CD4-positive, alpha-beta memory T cell (primary cell): Measurements from ENCODE around the gene DISP2. TPM values are rescaled to one million over a fixed set of nuclear protein-coding genes. Genes with fewer than 3 reads are reported as not detected.
A peak's percentile ranks its signal among the peaks of the same experiment; 100 is the strongest.

Experiments
- CTCF ChIA-PET: fragments of 350-600 bp; sonication (Branson Sonifier 250); formaldehyde crosslinking; loops from one replicate; lab custom pipeline; 2021; ENCODE audit warnings: inconsistent platforms; ENCODE audit not compliant: partially characterized antibody; lab: Charles Lee
- POLR2A ChIA-PET: fragments of 350-600 bp; sonication (Branson Sonifier 250); formaldehyde crosslinking; loops from one replicate; lab custom pipeline; 2021; ENCODE audit not compliant: partially characterized antibody; lab: Charles Lee
- DNase-seq, 5 donors: peaks; one replicate each; pipeline versions ENCODE4 v3.0.0 to v3.0.0-alpha.2; 2020 to 2022; ENCODE audit warnings: mixed read lengths in 1 of 5
- H3K27ac ChIP-seq: one replicate; pipeline ENCODE4 v1.7.0; 2013; ENCODE audit warnings: low read depth, low read length
- H3K27me3 ChIP-seq: 2 replicates; pipeline ENCODE4 v1.7.0; 2013; ENCODE audit warnings: mild to moderate bottlenecking, low read length, moderate library complexity; ENCODE audit not compliant: insufficient read depth
- H3K36me3 ChIP-seq: 2 replicates; pipeline ENCODE4 v1.7.0; 2013; ENCODE audit warnings: mild to moderate bottlenecking, low read length, moderate library complexity; ENCODE audit not compliant: insufficient read depth
- H3K4me1 ChIP-seq: 2 replicates; pipeline ENCODE4 v1.7.0; 2013; ENCODE audit warnings: mild to moderate bottlenecking, low read length, moderate library complexity; ENCODE audit not compliant: insufficient read depth
- H3K4me3 ChIP-seq, 2 donors: one replicate each; pipeline ENCODE4 v1.7.0; 2013; ENCODE audit warnings: low read length in 2 of 2, mild to moderate bottlenecking in 1 of 2
- H3K9me3 ChIP-seq, 2 donors: one replicate each; pipeline ENCODE4 v1.7.0; 2013; ENCODE audit warnings: low read length in 2 of 2, control low read depth in 1 of 2; ENCODE audit not compliant: control insufficient read depth in 1 of 2
- H3K27ac Mint-ChIP-seq, 7 donors: one replicate each; pipeline ENCODE4 v1.8.0; 2020 to 2021; ENCODE audit warnings: mixed read lengths in 7 of 7, mild to moderate bottlenecking in 6 of 7, inconsistent platforms in 3 of 7, moderate library complexity in 3 of 7
- H3K27me3 Mint-ChIP-seq, 2 donors: one replicate each; pipeline ENCODE4 v1.8.0; 2020 to 2021; ENCODE audit warnings: mixed read lengths in 2 of 2
- H3K36me3 Mint-ChIP-seq, 2 donors: one replicate each; pipeline ENCODE4 v1.8.0; 2020 to 2021; ENCODE audit warnings: mixed read lengths in 2 of 2, inconsistent platforms in 1 of 2, mild to moderate bottlenecking in 1 of 2
- H3K4me1 Mint-ChIP-seq, 4 donors: one replicate each; pipeline ENCODE4 v1.8.0; 2020 to 2021; ENCODE audit warnings: mixed read lengths in 4 of 4, mild to moderate bottlenecking in 1 of 4
- H3K4me3 Mint-ChIP-seq, 8 donors: one replicate each; pipeline ENCODE4 v1.8.0; 2020 to 2021; ENCODE audit warnings: mixed read lengths in 8 of 8, mild to moderate bottlenecking in 7 of 8, moderate library complexity in 6 of 8, inconsistent platforms in 3 of 8
- H3K9me3 Mint-ChIP-seq, 8 donors: one replicate each; pipeline ENCODE4 v1.8.0; 2020 to 2021; ENCODE audit warnings: mixed read lengths in 8 of 8, mild to moderate bottlenecking in 5 of 8, inconsistent platforms in 3 of 8, moderate library complexity in 1 of 8
- intact Hi-C: fragments of 100-400 bp; cut with micrococcal nuclease; formaldehyde crosslinking; loops from one replicate; pipeline ENCODE4 v1.15.1; 2023
- polyA plus RNA-seq, 2 donors: library from polyadenylated mRNA; unstranded; fragments of 300-500 nt; fragmentation: Illumina TruSeq; gene quantifications; one replicate each; pipeline ENCODE4 v1.2.3, GENCODE V29; 2021
- total RNA-seq, 2 experiments: library from RNA; stranded (reverse); gene quantifications; one replicate each; pipeline ENCODE4 v1.2.3, GENCODE V29; 2021

The DISP2 gene
- total and polyA plus RNA-seq, 4 experiments from 2014 or later, result 0.03 to 0.23 (median 0.05) TPM; not detected in 1

GRCh38 chr15:40336744-40337122 lies 21.3 kb upstream of the DISP2 start:
- H3K4me1 Mint-ChIP-seq, result peaks cover 7 to 16% (median 9%) of the 10 kb centered on the region in 4 donors
- no peak overlapping the region for H3K4me3 ChIP-seq
- no peaks in the 10 kb centered on the region for H3K9me3 ChIP-seq
- no peaks in the 10 kb centered on the region for H3K36me3 Mint-ChIP-seq
- no peak for DNase-seq
- peaks cover 15% of the 10 kb centered on the region for H3K4me1 ChIP-seq
- no peaks in the 10 kb centered on the region for H3K9me3 Mint-ChIP-seq
- no peak overlapping the region for H3K27ac ChIP-seq
- POLR2A ChIA-PET, result interaction anchor here (0.9 to 4.2 kb wide), 3 partner anchors 17 to 36 kb away, joined by 3 to 32 read pairs (median 4); partner anchors contain the start of gene PLCB2
- H3K4me3 Mint-ChIP-seq, result no peak overlapping the region
- CTCF ChIA-PET, result interaction anchor here (1.4 to 21.4 kb wide), 18 partner anchors 8 to 293 kb away, joined by 3 to 634 read pairs (median 10); partner anchors contain the start of genes ANKRD63, INAFM2 and PLCB2
- intact Hi-C loops, result loop anchor here (5.0 kb wide), 1 partner anchor 119 kb away; no protein-coding TSS in a partner anchor
- no peaks in the 10 kb centered on the region for H3K36me3 ChIP-seq
- peaks cover 0 to 2% of the 10 kb centered on the region in 2 donors for H3K27me3 Mint-ChIP-seq
- peak overlapping the region in 1 of 7 donors; percentile 47 for H3K27ac Mint-ChIP-seq
- no peaks in the 10 kb centered on the region for H3K27me3 ChIP-seq

- Histone ChIP-seq H3K4me1 (peaks cover 15% of the 10 kb centered on the region), H3K27ac (no peak overlapping the region), H3K4me3 (no peak overlapping the region), H3K9me3 (no peaks in the 10 kb centered on the region), H3K36me3 (no peaks in the 10 kb centered on the region), H3K27me3 (no peaks in the 10 kb centered on the region)
- ChIA-PET POLR2A (interaction anchor here (0.7 to 4.2 kb wide), 8 partner anchors 13 to 84 kb away, joined by 3 to 32 read pairs (median 4); partner anchors contain the start of genes INAFM2 and PLCB2), CTCF (interaction anchor here (0.6 to 21.4 kb wide), 31 partner anchors 9 to 549 kb away, joined by 3 to 634 read pairs (median 6); partner anchors contain the start of genes ANKRD63, BAHD1, INAFM2 and KNSTRN)
- H3K36me3 Mint-ChIP-seq, result no peaks in the 10 kb centered on the region
- intact Hi-C loops, result loop anchor here (5.0 kb wide), 1 partner anchor 120 kb away; no protein-coding TSS in a partner anchor
- peaks cover 7 to 16% (median 9%) of the 10 kb centered on the region in 4 donors for H3K4me1 Mint-ChIP-seq
- no peak overlapping the region for H3K4me3 Mint-ChIP-seq
- peaks cover 0 to 2% of the 10 kb centered on the region in 2 donors for H3K27me3 Mint-ChIP-seq
- DNase-seq, result no peak
- H3K9me3 Mint-ChIP-seq, result no peaks in the 10 kb centered on the region
- H3K27ac Mint-ChIP-seq, result no peak overlapping the region
These were observed 20.4 kb upstream of the DISP2 start for GRCh38 chr15:40337597-40337996.

- H3K4me1 ChIP-seq, result peaks cover 15% of the 10 kb centered on the region
- POLR2A ChIA-PET, result interaction anchor here (0.6 to 4.2 kb wide), 8 partner anchors 12 to 332 kb away, joined by 3 to 32 read pairs (median 4); partner anchors contain the start of genes INAFM2 and PLCB2
- peak overlapping the region in 1 of 8 donors; percentile 46 for H3K4me3 Mint-ChIP-seq
These were observed 19.9 kb upstream of the DISP2 start for GRCh38 chr15:40338041-40338657.

GRCh38 chr15:40338921-40339620 lies 18.9 kb upstream of the DISP2 start:
- Histone ChIP-seq H3K27ac (no peak overlapping the region), H3K4me3 (no peak overlapping the region), H3K36me3 (no peaks in the 10 kb centered on the region), H3K27me3 (no peaks in the 10 kb centered on the region), H3K4me1 (peaks cover 13% of the 10 kb centered on the region), H3K9me3 (no peaks in the 10 kb centered on the region)
- no peak for DNase-seq
- H3K4me3 Mint-ChIP-seq, result no peak overlapping the region
- no peak overlapping the region for H3K27ac Mint-ChIP-seq
- peaks cover 0 to 2% of the 10 kb centered on the region in 2 donors for H3K27me3 Mint-ChIP-seq
- H3K36me3 Mint-ChIP-seq, result no peaks in the 10 kb centered on the region
- peaks cover 4 to 10% (median 7%) of the 10 kb centered on the region in 4 donors for H3K4me1 Mint-ChIP-seq
- intact Hi-C loops, result loop anchor here (1.0 to 5.0 kb wide), 4 partner anchors 18 to 122 kb away; partner anchors contain the start of gene PLCB2
- no peaks in the 10 kb centered on the region for H3K9me3 Mint-ChIP-seq
- CTCF ChIA-PET, result interaction anchor here (0.9 to 21.4 kb wide), 19 partner anchors 12 to 551 kb away, joined by 3 to 634 read pairs (median 8); partner anchors contain the start of genes ANKRD63, INAFM2, KNSTRN and PLCB2
- POLR2A ChIA-PET, result interaction anchor here (1.0 to 4.2 kb wide), 2 partner anchors 30 to 60 kb away, joined by 5 to 32 read pairs; partner anchors contain the start of gene PLCB2

More at GRCh38 chr15:40338041-40338657, 19.9 kb upstream of the DISP2 start:
- no peaks in the 10 kb centered on the region for H3K27me3 ChIP-seq
- no peak overlapping the region for H3K27ac ChIP-seq
- DNase-seq, result peak; percentile 69 to 72 (median 71)
- Mint-ChIP-seq H3K9me3 (no peaks in the 10 kb centered on the region), H3K4me1 (peaks cover 7 to 16% (median 9%) of the 10 kb centered on the region in 4 donors), H3K36me3 (no peaks in the 10 kb centered on the region), H3K27me3 (peaks cover 0 to 2% of the 10 kb centered on the region in 2 donors), H3K27ac (no peak overlapping the region)
- intact Hi-C loops, result loop anchor here (1.0 to 5.0 kb wide), 4 partner anchors 17 to 121 kb away; partner anchors contain the start of gene PLCB2
- CTCF ChIA-PET, result interaction anchor here (0.6 to 21.4 kb wide), 34 partner anchors 8 to 550 kb away, joined by 3 to 634 read pairs (median 6); partner anchors contain the start of genes ANKRD63, BAHD1, INAFM2 and KNSTRN
- no peak overlapping the region for H3K4me3 ChIP-seq
- H3K36me3 ChIP-seq, result no peaks in the 10 kb centered on the region
- no peaks in the 10 kb centered on the region for H3K9me3 ChIP-seq

GRCh38 chr15:40339621-40339945 lies 18.4 kb upstream of the DISP2 start:
- Mint-ChIP-seq H3K4me3 (no peak overlapping the region), H3K27ac (no peak overlapping the region), H3K9me3 (no peaks in the 10 kb centered on the region), H3K4me1 (peaks cover 3 to 5% (median 5%) of the 10 kb centered on the region in 4 donors), H3K36me3 (no peaks in the 10 kb centered on the region), H3K27me3 (peaks cover 0 to 2% of the 10 kb centered on the region in 2 donors)
- intact Hi-C loops, result loop anchor here (5.0 kb wide), 1 partner anchor 122 kb away; no protein-coding TSS in a partner anchor
- no peaks in the 10 kb centered on the region for H3K36me3 ChIP-seq
- DNase-seq, result no peak
- H3K27me3 ChIP-seq, result no peaks in the 10 kb centered on the region
- CTCF ChIA-PET, result interaction anchor here (0.7 to 21.4 kb wide), 13 partner anchors 13 to 302 kb away, joined by 3 to 634 read pairs (median 12); partner anchors contain the start of genes ANKRD63, INAFM2 and PLCB2
- H3K4me1 ChIP-seq, result peaks cover 13% of the 10 kb centered on the region
- H3K9me3 ChIP-seq, result no peaks in the 10 kb centered on the region
- POLR2A ChIA-PET, result interaction anchor here (4.2 kb wide), 1 partner anchor 30 kb away, joined by 32 read pairs; the partner anchor contains the start of gene PLCB2
- H3K4me3 ChIP-seq, result no peak overlapping the region
- no peak overlapping the region for H3K27ac ChIP-seq

GRCh38 chr15:40340038-40340739 lies 17.8 kb upstream of the DISP2 start:
- Histone ChIP-seq H3K27me3 (no peaks in the 10 kb centered on the region), H3K36me3 (no peaks in the 10 kb centered on the region), H3K4me3 (no peak overlapping the region), H3K4me1 (peaks cover 14% of the 10 kb centered on the region), H3K9me3 (no peaks in the 10 kb centered on the region), H3K27ac (no peak overlapping the region)
- H3K27me3 Mint-ChIP-seq, result peaks cover 0 to 2% of the 10 kb centered on the region in 2 donors
- no peak for DNase-seq
- POLR2A ChIA-PET, result interaction anchor here (1.3 kb wide), 1 partner anchor 33 kb away, joined by 3 read pairs; no protein-coding TSS in a partner anchor
- no peaks in the 10 kb centered on the region for H3K36me3 Mint-ChIP-seq
- H3K4me1 Mint-ChIP-seq, result peaks cover 4 to 7% (median 5%) of the 10 kb centered on the region in 4 donors
- intact Hi-C loops, result no loop called here
- CTCF ChIA-PET, result interaction anchor here (0.7 to 21.4 kb wide), 11 partner anchors 13 to 303 kb away, joined by 3 to 634 read pairs (median 12); partner anchors contain the start of genes DISP2, INAFM2 and PLCB2
- no peak overlapping the region for H3K27ac Mint-ChIP-seq
- no peaks in the 10 kb centered on the region for H3K9me3 Mint-ChIP-seq
- no peak overlapping the region for H3K4me3 Mint-ChIP-seq
